Measurements from ENCODE around the gene SLC35F1. TPM values are rescaled to one million over a fixed set of nuclear protein-coding genes. Genes with fewer than 3 reads are reported as not detected.

SLC35F1 gene
- total RNA-seq, 1 donor from 2014 or later: not detected

DNA sequence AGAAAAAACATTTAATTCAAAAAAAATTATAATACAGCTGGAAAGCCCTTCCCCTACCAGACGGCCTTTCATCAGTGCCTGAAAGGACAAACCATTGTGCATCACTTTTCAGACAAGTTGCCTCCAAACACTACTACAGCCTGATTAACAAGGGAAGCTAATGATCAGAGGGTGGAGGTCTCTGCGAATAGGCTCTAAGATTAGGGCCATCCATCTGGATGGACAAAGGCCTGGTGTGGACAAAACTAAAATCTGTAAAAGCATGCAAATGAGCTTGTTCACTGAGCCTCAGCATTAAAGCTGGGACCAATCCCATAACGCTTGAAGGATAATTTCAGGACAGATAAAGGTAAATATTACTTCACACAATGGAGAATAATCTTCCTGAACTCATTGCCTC lies 412.4 kb downstream of the SLC35F1 start:
- no peak for DNase-seq (ENCODE audit: low read depth)
- no peak overlapping the region for H3K4me3 ChIP-seq (ENCODE audit: low read depth, low read length)
- TF ChIP-seq CTCF (conservative IDR thresholded peaks at IDR 0.05; ENCODE audit: low read depth, low read length): no peak

GRCh38 chr6:118319894-118320649 lies 413.0 kb downstream of the SLC35F1 start:
- no peak for DNase-seq (ENCODE audit: low read depth)
- TF ChIP-seq CTCF (conservative IDR thresholded peaks at IDR 0.05; ENCODE audit: low read depth, low read length): no peak
- H3K4me3 ChIP-seq (ENCODE audit: low read depth, low read length): no peak overlapping the region

DNA sequence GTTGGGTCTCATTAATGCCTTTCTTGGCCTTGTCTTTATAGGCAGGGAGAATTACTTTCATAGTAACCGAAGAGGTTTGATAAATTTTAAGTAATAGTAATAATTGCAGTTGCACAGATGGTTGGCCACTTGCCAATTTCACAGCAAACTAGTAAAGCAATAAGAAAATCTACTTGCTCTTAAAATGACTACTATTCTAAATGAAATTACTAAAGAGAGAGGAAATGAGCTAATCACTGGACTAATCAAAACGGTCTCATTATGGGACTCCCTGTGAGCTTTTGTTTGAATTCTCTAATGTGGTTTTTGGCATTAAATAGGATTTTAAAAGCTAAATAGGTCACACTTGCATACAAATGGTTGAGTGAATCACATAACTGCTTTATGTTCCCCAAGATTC lies 413.6 kb downstream of the SLC35F1 start:
- DNase-seq (ENCODE audit: low read depth): no peak
- TF ChIP-seq CTCF (conservative IDR thresholded peaks at IDR 0.05; ENCODE audit: low read depth, low read length): no peak
- no peak overlapping the region for H3K4me3 ChIP-seq (ENCODE audit: low read depth, low read length)

GRCh38 chr6:118324116-118324515 lies 417.1 kb downstream of the SLC35F1 start:
- H3K4me3 ChIP-seq (ENCODE audit: low read depth, low read length): no peak overlapping the region
- no peak for TF ChIP-seq CTCF (conservative IDR thresholded peaks at IDR 0.05; ENCODE audit: low read depth, low read length)
- DNase-seq (ENCODE audit: low read depth): no peak

- no peak overlapping the region for H3K4me3 ChIP-seq (ENCODE audit: low read depth, low read length)
- no peak for DNase-seq (ENCODE audit: low read depth)
- no peak for TF ChIP-seq CTCF (conservative IDR thresholded peaks at IDR 0.05; ENCODE audit: low read depth, low read length)
Observed at GRCh38 chr6:118325220-118325860, 418.3 kb downstream of the SLC35F1 start.

DNA sequence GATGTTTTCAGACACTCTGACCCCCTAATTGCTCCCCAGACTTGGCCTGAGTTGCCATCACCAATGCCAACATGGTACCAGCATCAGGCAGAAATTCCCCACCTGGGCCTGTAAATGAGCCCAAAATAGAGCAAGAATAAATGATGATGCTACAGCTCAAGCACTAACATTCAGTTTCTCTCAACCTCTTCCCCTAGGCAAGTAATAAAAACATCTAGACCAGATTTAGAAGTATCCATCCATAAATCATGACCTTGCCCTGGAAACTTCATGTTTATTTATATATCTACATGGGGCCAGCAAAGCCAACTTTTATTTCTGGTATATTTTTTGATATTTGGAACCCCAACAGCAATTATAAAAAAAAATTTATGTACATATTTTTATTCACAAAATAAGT lies 419.6 kb downstream of the SLC35F1 start:
- DNase-seq (ENCODE audit: low read depth): no peak

More for the DNA sequence above, 419.6 kb downstream of the SLC35F1 start:
- no peak for TF ChIP-seq CTCF (conservative IDR thresholded peaks at IDR 0.05; ENCODE audit: low read depth, low read length)
- no peak overlapping the region for H3K4me3 ChIP-seq (ENCODE audit: low read depth, low read length)

Measured in epithelial cell of proximal tubule (primary cell).